ENCODE data around the gene STING1. TPM values are rescaled to one million over a fixed set of nuclear protein-coding genes. Genes with fewer than 3 reads are reported as not detected.
"Not testable (repeated sequence)": the region's sequence is repeated elsewhere in the genome, so short reads cannot be mapped to it uniquely, and the experiment has no call there.

The STING1 gene
- total RNA-seq (2014; rRNA removed; shearing (Covaris generic)): 29.3 and 35.2 TPM in 2 replicates

GRCh38 chr5:139482050-139482889 lies at the start of gene STING1:
STING1 (minus strand) TSS chr5:139482758; CDS start chr5:139481704, 1,054 bp downstream.
- peak; percentile 100 for DNase-seq (ENCODE audit: low read depth)

- no peak for DNase-seq (ENCODE audit: low read depth)
These were observed 49.2 kb upstream of the STING1 start for GRCh38 chr5:139531772-139532169.

GRCh38 chr5:139530079-139530478 lies 47.5 kb upstream of the STING1 start:
- DNase-seq (ENCODE audit: low read depth): not testable (repeated sequence)

GRCh38 chr5:139528695-139529094 lies 46.1 kb upstream of the STING1 start:
- not testable (repeated sequence) for DNase-seq (ENCODE audit: low read depth)

- DNase-seq (ENCODE audit: low read depth): not testable (repeated sequence)
These were observed 45.4 kb upstream of the STING1 start for GRCh38 chr5:139527896-139528467.

GRCh38 chr5:139527090-139527470 lies 44.5 kb upstream of the STING1 start:
- not testable (repeated sequence) for DNase-seq (ENCODE audit: low read depth)

- not testable (repeated sequence) for DNase-seq (ENCODE audit: low read depth)
These were observed 43.9 kb upstream of the STING1 start for GRCh38 chr5:139526309-139527089.

- not testable (repeated sequence) for DNase-seq (ENCODE audit: low read depth)
These were observed 43.2 kb upstream of the STING1 start for GRCh38 chr5:139525586-139526308.

- no peak for DNase-seq (ENCODE audit: low read depth)
These were observed 42.5 kb upstream of the STING1 start for GRCh38 chr5:139524940-139525585.

GRCh38 chr5:139524446-139524845 lies 41.9 kb upstream of the STING1 start:
- no peak for DNase-seq (ENCODE audit: low read depth)

GRCh38 chr5:139523635-139524445 lies 41.3 kb upstream of the STING1 start:
- no peak for DNase-seq (ENCODE audit: low read depth)

- peak; percentile 79 for DNase-seq (ENCODE audit: low read depth)
These were observed 35.4 kb upstream of the STING1 start for GRCh38 chr5:139517683-139518564.

- peak; percentile 23 for DNase-seq (ENCODE audit: low read depth)
These were observed 31.9 kb upstream of the STING1 start for GRCh38 chr5:139514486-139514856.

- no peak for DNase-seq (ENCODE audit: low read depth)
These were observed 31.4 kb upstream of the STING1 start for GRCh38 chr5:139513852-139514485.

GRCh38 chr5:139513434-139513833 lies 30.9 kb upstream of the STING1 start:
- peak; percentile 87 for DNase-seq (ENCODE audit: low read depth)

- DNase-seq (ENCODE audit: low read depth): no peak
These were observed 30.3 kb upstream of the STING1 start for GRCh38 chr5:139512786-139513390.

- not testable (repeated sequence) for DNase-seq (ENCODE audit: low read depth)
These were observed 22.2 kb upstream of the STING1 start for GRCh38 chr5:139504722-139505121.

GRCh38 chr5:139503879-139504278 lies 21.3 kb upstream of the STING1 start:
- not testable (repeated sequence) for DNase-seq (ENCODE audit: low read depth)

Data from M059J (cell line).